H1 (cell line): Measurements from ENCODE around the gene C20orf96. TPM values are rescaled to one million over a fixed set of nuclear protein-coding genes. Genes with fewer than 3 reads are reported as not detected.

Source experiments
- ASH2L ChIP-seq: fragments of 200-600, 300-600 bp; sonication (generic); IDR thresholded peaks from one replicate; pipeline ENCODE4 v1.7.1; 2017; ENCODE audit warnings: low read length
- CHD1 ChIP-seq: IDR thresholded peaks from 2 replicates; pipeline ENCODE4 v1.6.1; 2012; ENCODE audit warnings: low read depth, low read length, improper control_type of control experiment
- EZH2 ChIP-seq: fragments of 200-600 bp; sonication (generic); IDR thresholded peaks from 2 replicates; pipeline ENCODE4 v1.7.1; 2012; ENCODE audit warnings: low read depth, mild to moderate bottlenecking, moderate library complexity, low read length, inconsistent platforms; ENCODE audit not compliant: severe bottlenecking
- FOSL1 ChIP-seq: IDR thresholded peaks from 2 replicates; pipeline ENCODE4 v1.6.1; 2011; ENCODE audit warnings: mild to moderate bottlenecking, low read depth, low read length, moderate library complexity; ENCODE audit not compliant: insufficient read depth
- MAFK ChIP-seq: IDR thresholded peaks from 2 replicates; pipeline ENCODE4 v1.6.1; 2012; ENCODE audit warnings: low read depth, mild to moderate bottlenecking, improper control_type of control experiment, low read length
- POLR2A ChIP-seq, 2 experiments: IDR thresholded peaks; 1 replicate in 1 of 2; 2 replicates in 1 of 2; pipeline ENCODE4 v1.6.1; 2011; ENCODE audit warnings: low read depth in 2 of 2, low read length in 2 of 2, mild to moderate bottlenecking in 2 of 2; ENCODE audit errors: control extremely low read depth in 1 of 2
- POU5F1 ChIP-seq: IDR thresholded peaks from 2 replicates; pipeline ENCODE4 v1.6.1; 2011; ENCODE audit warnings: low read depth, mild to moderate bottlenecking, low read length, moderate library complexity
- RXRA ChIP-seq: IDR thresholded peaks from 2 replicates; pipeline ENCODE4 v1.6.1; 2011; ENCODE audit warnings: low read depth, mild to moderate bottlenecking, low read length, moderate library complexity; ENCODE audit not compliant: insufficient read depth
- SP2 ChIP-seq: IDR thresholded peaks from 2 replicates; pipeline ENCODE4 v1.6.1; 2012; ENCODE audit warnings: mild to moderate bottlenecking, low read length, inconsistent platforms
- SRF ChIP-seq: IDR thresholded peaks from 2 replicates; pipeline ENCODE4 v1.6.1; 2011; ENCODE audit warnings: mild to moderate bottlenecking, low read depth, low read length, moderate library complexity
- TEAD4 ChIP-seq: IDR thresholded peaks from 2 replicates; pipeline ENCODE4 v1.6.1; 2012; ENCODE audit warnings: low read depth, low read length, inconsistent platforms, mixed read lengths
- polyA plus RNA-seq, 7 experiments: library from polyadenylated mRNA; depleted of rRNA in 3 of 7; stranded (reverse) in 5 of 7; unstranded in 2 of 7; fragments of >200 nt in 5 of 7; fragments of 200-250 nt in 2 of 7; gene quantifications; 1 replicate in 5 of 7; 2 replicates in 1 of 7; 4 replicates in 1 of 7; pipeline versions ENCODE4 v1.2.1 to v1.2.3, GENCODE V29; 2011 to 2013; ENCODE audit warnings: missing spikeins in 2 of 7, mixed read lengths in 2 of 7
- total RNA-seq: library from RNA; stranded (reverse); fragmentation: NEBNext Ultra II Directional; extraction: Animal tissue kit (Norgen Biotek cat#: 25700); gene quantifications from 2 replicates; pipeline ENCODE4 v1.2.1, GENCODE V29; 2021
- TF ChIP-seq, protein P1 (sequence below), 3 experiments: IDR thresholded peaks; 1 replicate in 2 of 3; 2 replicates in 1 of 3; pipeline versions ENCODE4 v1.5.1 to v1.6.1; 2011; ENCODE audit warnings: low read length in 3 of 3, mild to moderate bottlenecking in 3 of 3, inconsistent platforms in 2 of 3, low read depth in 1 of 3, moderate library complexity in 1 of 3; ENCODE audit not compliant: insufficient read depth in 1 of 3; ENCODE audit errors: control extremely low read depth in 1 of 3
- TF ChIP-seq, protein P2 (sequence below): IDR thresholded peaks from 2 replicates; pipeline ENCODE4 v1.6.1; 2012; ENCODE audit warnings: inconsistent platforms

Gene C20orf96
- total and polyA plus RNA-seq, 2 of the 8 experiments (the other 6 are each of a cell fraction or from before 2014, with no cell fraction given): 19.2 to 21.0 TPM

GRCh38 chr20:297098-297924, 6.8 kb upstream of the C20orf96 start, which contains the start of gene ZCCHC3 (continued):
- TF ChIP-seq CHD1 (no peak; the same call in 1 of the 2 replicates), RXRA (no peak), SRF (0 out of 2 replicates have a peak, but pooled peaks have one; percentile 12), EZH2 (no peak), FOSL1 (no peak), TEAD4 (no peak), SP2 (no peak), POU5F1 (no peak), ASH2L (peak; percentile 76), MAFK (no peak), POLR2A (IDR thresholded peaks at IDR 0.05; ENCODE audit: control extremely low read depth in 1 of 2, low read depth in 2 of 2, low read length in 2 of 2) (peak; percentile 71 to 77; a peak in 2 of 3 replicates)
- TF ChIP-seq, protein P1, sequence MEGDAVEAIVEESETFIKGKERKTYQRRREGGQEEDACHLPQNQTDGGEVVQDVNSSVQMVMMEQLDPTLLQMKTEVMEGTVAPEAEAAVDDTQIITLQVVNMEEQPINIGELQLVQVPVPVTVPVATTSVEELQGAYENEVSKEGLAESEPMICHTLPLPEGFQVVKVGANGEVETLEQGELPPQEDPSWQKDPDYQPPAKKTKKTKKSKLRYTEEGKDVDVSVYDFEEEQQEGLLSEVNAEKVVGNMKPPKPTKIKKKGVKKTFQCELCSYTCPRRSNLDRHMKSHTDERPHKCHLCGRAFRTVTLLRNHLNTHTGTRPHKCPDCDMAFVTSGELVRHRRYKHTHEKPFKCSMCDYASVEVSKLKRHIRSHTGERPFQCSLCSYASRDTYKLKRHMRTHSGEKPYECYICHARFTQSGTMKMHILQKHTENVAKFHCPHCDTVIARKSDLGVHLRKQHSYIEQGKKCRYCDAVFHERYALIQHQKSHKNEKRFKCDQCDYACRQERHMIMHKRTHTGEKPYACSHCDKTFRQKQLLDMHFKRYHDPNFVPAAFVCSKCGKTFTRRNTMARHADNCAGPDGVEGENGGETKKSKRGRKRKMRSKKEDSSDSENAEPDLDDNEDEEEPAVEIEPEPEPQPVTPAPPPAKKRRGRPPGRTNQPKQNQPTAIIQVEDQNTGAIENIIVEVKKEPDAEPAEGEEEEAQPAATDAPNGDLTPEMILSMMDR (IDR thresholded peaks at IDR 0.05; ENCODE audit: control extremely low read depth in 1 of 3, insufficient read depth in 1 of 3, low read depth in 1 of 3, low read length in 3 of 3): peak in 2 of 3 experiments; percentile 4 to 18; a peak in 2 of 4 replicates
- TF ChIP-seq, protein P2, sequence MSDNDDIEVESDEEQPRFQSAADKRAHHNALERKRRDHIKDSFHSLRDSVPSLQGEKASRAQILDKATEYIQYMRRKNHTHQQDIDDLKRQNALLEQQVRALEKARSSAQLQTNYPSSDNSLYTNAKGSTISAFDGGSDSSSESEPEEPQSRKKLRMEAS: peak; percentile 91
